Measurements from ENCODE around the gene FMNL3.

Gene FMNL3

DNA sequence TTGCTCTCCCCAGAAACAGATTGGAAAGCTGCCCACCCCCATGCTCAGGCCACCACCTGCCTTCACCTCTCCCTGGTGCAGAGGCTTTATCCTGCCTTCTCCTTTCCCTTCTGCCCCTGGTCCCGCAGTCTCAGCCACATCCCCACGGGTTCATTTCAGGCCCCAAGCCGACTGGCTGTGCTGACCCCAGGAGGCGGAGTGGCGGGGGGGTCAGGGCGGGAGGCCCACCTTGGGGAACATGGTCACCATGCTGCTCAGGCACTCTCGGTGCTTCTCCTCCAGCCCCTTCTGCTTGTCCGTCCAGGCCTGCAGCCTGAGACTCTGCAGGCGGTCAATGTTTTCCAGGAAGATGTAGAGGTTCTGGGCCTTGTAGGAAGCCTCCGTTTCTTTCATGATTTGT, 108.7 kb downstream of the FMNL3 start:
- no peak overlapping the region for H3K27ac ChIP-seq (ENCODE audit: low read length)
- H3K9me3 ChIP-seq (ENCODE audit: control insufficient read depth, low read depth, low read length), result no peaks in the 10 kb centered on the region
- no peak overlapping the region for H3K9ac ChIP-seq (ENCODE audit: low read length)
- H3K4me1 ChIP-seq (ENCODE audit: control insufficient read depth, low read depth, low read length), result no peaks in the 10 kb centered on the region
- no peaks in the 10 kb centered on the region for H3K27me3 ChIP-seq (ENCODE audit: control insufficient read depth, insufficient read depth, low read length)
- no peaks in the 10 kb centered on the region for H3K36me3 ChIP-seq (ENCODE audit: control insufficient read depth, low read depth, low read length)
- H3K4me3 ChIP-seq (ENCODE audit: low read length), result no peak overlapping the region

DNA sequence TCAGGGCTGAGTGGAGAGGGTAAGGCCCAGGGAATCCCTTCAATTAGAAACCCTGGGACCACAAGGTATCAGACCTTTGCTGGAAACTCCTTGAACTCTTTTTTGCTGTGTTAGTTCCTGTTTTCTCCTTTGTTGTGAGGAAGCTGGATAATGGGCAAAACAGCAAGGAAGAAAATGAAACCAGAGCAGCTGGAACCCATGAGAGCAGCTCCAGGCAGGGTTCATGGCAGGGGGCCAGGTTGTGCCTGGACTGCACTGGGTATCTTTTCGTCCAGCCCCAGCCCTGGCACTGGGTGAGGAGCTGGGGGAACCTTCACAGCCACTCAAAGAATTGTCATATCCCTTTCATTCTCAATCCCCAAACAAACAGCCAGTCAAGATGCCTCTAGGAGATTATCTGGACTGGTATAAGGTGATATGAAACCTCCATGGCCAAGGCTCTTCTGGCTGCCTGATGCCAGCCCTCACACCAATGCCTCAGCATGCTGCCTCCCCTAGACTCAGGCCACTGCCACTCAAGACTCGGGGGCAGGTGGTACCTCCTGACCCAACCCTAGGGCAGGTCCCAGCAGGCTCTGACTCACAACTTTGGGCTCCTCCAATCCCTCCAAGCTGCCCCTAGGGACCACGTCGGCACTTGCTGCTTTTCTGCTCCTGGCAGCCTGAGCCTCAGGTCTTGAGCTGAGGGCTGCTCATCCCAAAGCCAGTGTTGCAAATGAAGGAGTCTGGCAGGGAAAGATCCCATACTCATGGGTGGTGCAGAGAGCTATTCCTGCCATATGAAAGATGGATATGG, 118.3 kb downstream of the FMNL3 start:
- H3K9me3 ChIP-seq (ENCODE audit: control insufficient read depth, low read depth, low read length), result no peaks in the 10 kb centered on the region
- H3K4me1 ChIP-seq (ENCODE audit: control insufficient read depth, low read depth, low read length), result no peaks in the 10 kb centered on the region
- no peaks in the 10 kb centered on the region for H3K27me3 ChIP-seq (ENCODE audit: control insufficient read depth, insufficient read depth, low read length)
- no peak overlapping the region for H3K9ac ChIP-seq (ENCODE audit: low read length)
- H3K4me3 ChIP-seq (ENCODE audit: low read length), result no peak overlapping the region
- no peak overlapping the region for H3K27ac ChIP-seq (ENCODE audit: low read length)
- no peaks in the 10 kb centered on the region for H3K36me3 ChIP-seq (ENCODE audit: control insufficient read depth, low read depth, low read length)

DNA sequence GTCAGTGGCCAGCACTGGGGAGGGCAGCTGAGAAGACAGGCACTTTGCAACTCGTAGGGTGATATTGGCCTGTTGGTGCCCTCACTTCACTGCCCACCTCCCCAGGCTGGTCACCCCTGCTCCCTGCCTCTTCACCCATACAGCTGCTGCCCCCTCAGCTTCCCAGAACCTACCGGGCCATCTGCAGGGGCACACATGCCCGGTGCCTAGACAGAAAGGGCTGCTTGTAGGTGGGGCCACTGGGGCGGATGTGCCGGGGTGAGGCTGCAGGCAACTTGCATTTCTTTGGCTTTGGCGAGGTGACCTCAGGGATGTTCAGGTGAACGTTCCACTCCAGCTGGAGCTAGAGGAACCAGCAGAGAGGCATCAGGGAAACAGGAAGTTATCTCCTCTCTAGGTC, 118.9 kb downstream of the FMNL3 start:
- no peaks in the 10 kb centered on the region for H3K27me3 ChIP-seq (ENCODE audit: control insufficient read depth, insufficient read depth, low read length)
- H3K9ac ChIP-seq (ENCODE audit: low read length), result no peak overlapping the region
- no peak overlapping the region for H3K4me3 ChIP-seq (ENCODE audit: low read length)
- H3K36me3 ChIP-seq (ENCODE audit: control insufficient read depth, low read depth, low read length), result no peaks in the 10 kb centered on the region
- H3K4me1 ChIP-seq (ENCODE audit: control insufficient read depth, low read depth, low read length), result no peaks in the 10 kb centered on the region
- no peak overlapping the region for H3K27ac ChIP-seq (ENCODE audit: low read length)
- no peaks in the 10 kb centered on the region for H3K9me3 ChIP-seq (ENCODE audit: control insufficient read depth, low read depth, low read length)

DNA sequence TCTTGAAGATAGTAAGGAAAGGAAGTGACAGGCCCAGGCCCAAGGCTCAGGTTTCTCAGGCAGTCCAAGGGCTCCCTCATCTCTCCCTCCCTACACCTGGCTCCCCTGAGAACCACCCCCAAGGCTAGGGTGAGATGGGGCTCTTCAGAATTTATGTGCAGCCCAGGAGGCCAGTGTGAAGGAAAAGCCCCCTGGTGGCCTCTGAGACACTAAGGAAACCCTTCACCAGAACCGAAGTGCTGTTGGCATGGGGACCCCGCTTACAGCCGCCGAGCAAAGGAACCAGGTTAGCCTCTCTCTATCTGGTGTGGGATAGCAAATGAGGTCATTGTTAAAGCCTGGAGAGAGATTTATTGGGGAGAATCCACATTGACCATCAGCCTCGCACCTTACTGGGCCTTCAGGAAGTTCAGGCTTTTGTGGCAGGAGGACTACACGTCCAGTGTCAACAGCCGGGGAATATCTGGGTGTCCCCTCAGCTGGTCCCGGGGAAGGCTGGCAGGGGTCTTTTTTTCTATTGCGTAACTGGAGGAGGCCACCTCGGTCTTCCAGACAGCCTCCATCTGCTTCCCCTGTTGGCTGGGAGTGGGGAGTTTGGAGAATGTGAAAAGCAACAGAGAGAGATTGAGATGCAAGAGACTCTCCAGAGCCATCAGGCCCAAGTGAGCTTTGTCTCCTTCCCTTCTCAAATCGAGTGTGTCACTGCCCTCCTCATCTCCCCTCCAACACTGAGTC, 119.9 kb downstream of the FMNL3 start:
- Histone ChIP-seq H3K27ac (ENCODE audit: low read length) (no peak overlapping the region), H3K27me3 (ENCODE audit: control insufficient read depth, insufficient read depth, low read length) (no peaks in the 10 kb centered on the region), H3K4me3 (ENCODE audit: low read length) (no peak overlapping the region), H3K9me3 (ENCODE audit: control insufficient read depth, low read depth, low read length) (no peaks in the 10 kb centered on the region), H3K36me3 (ENCODE audit: control insufficient read depth, low read depth, low read length) (no peaks in the 10 kb centered on the region), H3K4me1 (ENCODE audit: control insufficient read depth, low read depth, low read length) (no peaks in the 10 kb centered on the region), H3K9ac (ENCODE audit: low read length) (no peak overlapping the region)

Data from iPS-18a (cell line).